AG09319 (cell line): ENCODE measurements around the gene TMEM156.

ENCODE experiments used
- DNase-seq: peaks from one replicate; pipeline ENCODE4 v3.0.0-alpha.2; 2010; ENCODE audit warnings: low read depth; ENCODE audit errors: extremely low read depth
- TF ChIP-seq, protein P1 (sequence below): IDR thresholded peaks from 2 replicates; pipeline ENCODE4 v1.5.1; 2011; ENCODE audit warnings: low read depth, mild to moderate bottlenecking, inconsistent platforms, low read length, moderate library complexity

TMEM156 gene

GRCh38 chr4:38957893-38958292 is 74.3 kb downstream of the TMEM156 start:
- TF ChIP-seq, protein P1, sequence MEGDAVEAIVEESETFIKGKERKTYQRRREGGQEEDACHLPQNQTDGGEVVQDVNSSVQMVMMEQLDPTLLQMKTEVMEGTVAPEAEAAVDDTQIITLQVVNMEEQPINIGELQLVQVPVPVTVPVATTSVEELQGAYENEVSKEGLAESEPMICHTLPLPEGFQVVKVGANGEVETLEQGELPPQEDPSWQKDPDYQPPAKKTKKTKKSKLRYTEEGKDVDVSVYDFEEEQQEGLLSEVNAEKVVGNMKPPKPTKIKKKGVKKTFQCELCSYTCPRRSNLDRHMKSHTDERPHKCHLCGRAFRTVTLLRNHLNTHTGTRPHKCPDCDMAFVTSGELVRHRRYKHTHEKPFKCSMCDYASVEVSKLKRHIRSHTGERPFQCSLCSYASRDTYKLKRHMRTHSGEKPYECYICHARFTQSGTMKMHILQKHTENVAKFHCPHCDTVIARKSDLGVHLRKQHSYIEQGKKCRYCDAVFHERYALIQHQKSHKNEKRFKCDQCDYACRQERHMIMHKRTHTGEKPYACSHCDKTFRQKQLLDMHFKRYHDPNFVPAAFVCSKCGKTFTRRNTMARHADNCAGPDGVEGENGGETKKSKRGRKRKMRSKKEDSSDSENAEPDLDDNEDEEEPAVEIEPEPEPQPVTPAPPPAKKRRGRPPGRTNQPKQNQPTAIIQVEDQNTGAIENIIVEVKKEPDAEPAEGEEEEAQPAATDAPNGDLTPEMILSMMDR = no peak
- no peak for DNase-seq

- no peak for DNase-seq
- TF ChIP-seq, protein P1 = no peak
Measured at GRCh38 chr4:38957261-38957815, 74.9 kb downstream of the TMEM156 start.

- TF ChIP-seq, protein P1 = no peak
- DNase-seq = no peak
Measured at GRCh38 chr4:38955957-38956356, 76.3 kb downstream of the TMEM156 start.

DNA sequence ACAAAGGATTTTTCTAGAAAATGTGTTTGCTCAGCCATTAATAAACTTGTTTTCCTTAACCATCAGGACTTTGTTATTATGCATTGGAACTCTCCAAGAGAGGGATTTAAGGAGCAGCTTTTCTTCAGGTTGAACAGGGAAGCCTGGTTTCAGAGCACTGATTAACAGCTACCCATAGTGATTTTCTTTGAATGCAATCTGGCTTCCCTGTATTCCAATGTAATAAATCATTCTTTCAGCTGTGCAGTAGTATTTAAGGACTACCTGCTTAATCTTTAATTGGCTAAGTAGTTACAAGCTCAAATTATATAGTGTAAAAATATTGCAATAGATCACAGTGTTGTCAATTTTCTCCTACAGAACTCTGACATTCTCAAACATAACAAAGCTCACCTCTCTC is 77.5 kb downstream of the TMEM156 start:
- no peak for DNase-seq
- TF ChIP-seq, protein P1 = no peak

- DNase-seq = no peak
- TF ChIP-seq, protein P1 = no peak
Measured at GRCh38 chr4:38952017-38952416, 80.2 kb downstream of the TMEM156 start.

GRCh38 chr4:38951598-38951997 is 80.6 kb downstream of the TMEM156 start:
- no peak for DNase-seq
- TF ChIP-seq, protein P1 = no peak

- TF ChIP-seq, protein P1 = no peak
- DNase-seq = no peak
Measured at GRCh38 chr4:38950734-38951133, 81.5 kb downstream of the TMEM156 start.
